Endothelial cell of umbilical vein (primary cell): Measurements from ENCODE around the gene PADI1. TPM values are rescaled to one million over a fixed set of nuclear protein-coding genes. Genes with fewer than 3 reads are reported as not detected.

ENCODE experiments used
- BruUV-seq: library from RNA; stranded (reverse); fragments of 400-500 nt; replicated peaks from 2 replicates; lab custom pipeline; 2021; lab: Mats Ljungman, UMichigan
- CTCF ChIA-PET: fragments of 300-600, 350-600 bp; sonication (Branson Sonifier 250); formaldehyde crosslinking; loops from one replicate; lab custom pipeline; 2021; ENCODE audit warnings: antibody characterized with exemption, inconsistent platforms; lab: Charles Lee
- POLR2A ChIA-PET: fragments of 300-600, 350-600 bp; sonication (Branson Sonifier 250); formaldehyde crosslinking; loops from one replicate; lab custom pipeline; 2021; ENCODE audit warnings: antibody characterized with exemption, inconsistent platforms; lab: Charles Lee
- DNase-seq: peaks from one replicate; pipeline ENCODE4 v3.0.0-alpha.2; 2011; ENCODE audit warnings: low read depth, low spot score
- FAIRE-seq: peaks from 2 replicates; lab custom pipeline; 2011; peaks lifted over from hg19 to GRCh38; lab: Jason Lieb, UNC
- H2AFZ ChIP-seq: 2 replicates; pipeline ENCODE4 v1.6.0; 2012; ENCODE audit warnings: low read depth, low read length, control low read depth, inconsistent platforms
- H3K27ac ChIP-seq: 2 replicates; pipeline ENCODE4 v1.5.1; 2011; ENCODE audit warnings: low read depth, mild to moderate bottlenecking, control low read depth, low read length, moderate library complexity; ENCODE audit not compliant: insufficient read depth
- H3K27me3 ChIP-seq, 2 experiments: 2 replicates each; pipeline versions ENCODE4 v1.6.0 to v1.6.1; 2011; ENCODE audit warnings: low read length in 2 of 2, mixed read lengths in 1 of 2; ENCODE audit not compliant: control insufficient read depth in 2 of 2, insufficient read depth in 2 of 2
- H3K36me3 ChIP-seq, 2 experiments: 2 replicates in 1 of 2; 3 replicates in 1 of 2; pipeline ENCODE4 v1.5.1; 2011; ENCODE audit warnings: low read length in 2 of 2, mild to moderate bottlenecking in 1 of 2, moderate library complexity in 1 of 2; ENCODE audit not compliant: control insufficient read depth in 2 of 2, insufficient read depth in 2 of 2; ENCODE audit errors: extremely low read depth in 1 of 2
- H3K4me1 ChIP-seq: 3 replicates; pipeline ENCODE4 v1.5.1; 2011; ENCODE audit warnings: mild to moderate bottlenecking, low read length; ENCODE audit not compliant: control insufficient read depth, insufficient read depth; ENCODE audit errors: extremely low read depth
- H3K4me2 ChIP-seq: 2 replicates; pipeline ENCODE4 v1.6.1; 2011; ENCODE audit warnings: low read length, control low read depth, mixed read lengths; ENCODE audit not compliant: insufficient read depth
- H3K4me3 ChIP-seq, 3 experiments: fragments of 200-600 bp in 1 of 3; sonication (generic), shearing (Covaris generic) in 1 of 3; replicated peaks in 1 of 3; 2 replicates each; pipeline ENCODE4 v1.5.1; 2011 to 2016; ENCODE audit warnings: control low read depth in 3 of 3, low read length in 3 of 3, mild to moderate bottlenecking in 2 of 3, inconsistent platforms in 1 of 3, low read depth in 1 of 3, moderate library complexity in 1 of 3; ENCODE audit not compliant: insufficient read depth in 1 of 3
- H3K79me2 ChIP-seq: 2 replicates; pipeline ENCODE4 v1.6.0; 2012; ENCODE audit warnings: low read length, inconsistent platforms; ENCODE audit not compliant: control insufficient read depth, insufficient read depth
- H3K9ac ChIP-seq: replicated peaks from 2 replicates; pipeline ENCODE3; 2011; ENCODE audit warnings: low read length, control low read depth; ENCODE audit not compliant: insufficient read depth; ENCODE audit errors: extremely low read depth
- H3K9me1 ChIP-seq: replicated peaks from 3 replicates; pipeline ENCODE4 v1.6.0; 2011; ENCODE audit warnings: mild to moderate bottlenecking, low read length; ENCODE audit not compliant: control insufficient read depth, insufficient read depth; ENCODE audit errors: extremely low read depth
- H3K9me3 ChIP-seq: replicated peaks from 2 replicates; pipeline ENCODE4 v1.5.1; 2012; ENCODE audit warnings: low read length, inconsistent platforms; ENCODE audit not compliant: control insufficient read depth, insufficient read depth
- H4K20me1 ChIP-seq: replicated peaks from 2 replicates; pipeline ENCODE3; 2011; ENCODE audit warnings: mild to moderate bottlenecking, low read length; ENCODE audit not compliant: control insufficient read depth, insufficient read depth; ENCODE audit errors: extremely low read depth
- CTCF ChIP-seq, 2 donors: IDR thresholded peaks; 1 replicate in 1 of 2; 2 replicates in 1 of 2; pipeline ENCODE4 v1.5.1; 2011; ENCODE audit warnings: low read length in 2 of 2, mild to moderate bottlenecking in 2 of 2, moderate library complexity in 2 of 2, control low read depth in 1 of 2, inconsistent platforms in 1 of 2, low read depth in 1 of 2; ENCODE audit not compliant: insufficient read depth in 1 of 2; ENCODE audit errors: extremely low read depth in 1 of 2
- EZH2 ChIP-seq: IDR thresholded peaks from 2 replicates; pipeline ENCODE4 v1.6.1; 2012; ENCODE audit warnings: borderline replicate concordance, low read depth, mild to moderate bottlenecking, moderate library complexity, low read length, inconsistent platforms; ENCODE audit not compliant: severe bottlenecking
- FOS ChIP-seq: IDR thresholded peaks from 2 replicates; pipeline ENCODE4 v1.6.1; 2011; ENCODE audit warnings: mild to moderate bottlenecking, low read length, moderate library complexity, borderline replicate concordance; ENCODE audit not compliant: insufficient read depth
- GATA2 ChIP-seq: IDR thresholded peaks from 2 replicates; pipeline ENCODE4 v1.7.0; 2011; ENCODE audit warnings: low read depth, mild to moderate bottlenecking, moderate library complexity, mixed read lengths, low read length; ENCODE audit not compliant: insufficient read length, insufficient read depth
- JUN ChIP-seq: IDR thresholded peaks from 2 replicates; pipeline ENCODE4 v1.6.1; 2011; ENCODE audit warnings: borderline replicate concordance, low read depth; ENCODE audit not compliant: insufficient read length, insufficient read depth
- MAX ChIP-seq: IDR thresholded peaks from 2 replicates; pipeline ENCODE4 v1.6.1; 2011; ENCODE audit not compliant: insufficient read depth, insufficient read length
- MYC ChIP-seq: IDR thresholded peaks from one replicate; pipeline ENCODE4 v1.6.1; 2011; ENCODE audit warnings: mild to moderate bottlenecking, low read depth, low read length
- POLR2A ChIP-seq: IDR thresholded peaks from 2 replicates; pipeline ENCODE4 v1.6.1; 2012; ENCODE audit warnings: low read depth, mild to moderate bottlenecking, control low read depth, low read length
- POLR2AphosphoS5 ChIP-seq: IDR thresholded peaks from 2 replicates; pipeline ENCODE4 v1.6.1; 2012; ENCODE audit warnings: low read depth, mild to moderate bottlenecking, control low read depth, low read length, moderate library complexity; ENCODE audit not compliant: insufficient read depth
- dilution Hi-C: fragments of 300-500 bp; cut with MboI; formaldehyde crosslinking; loops from one replicate; pipeline ENCODE4 v1.15.0; 2019; ENCODE audit warnings: low sequenced_read_pairs; ENCODE audit not compliant: extremely low pct_ligation_motif_present
- intact Hi-C: fragments of 100-400 bp; cut with micrococcal nuclease; formaldehyde crosslinking; loops from one replicate; pipeline ENCODE4 v1.10.0; 2022
- polyA plus RNA-seq, 4 experiments: library from polyadenylated mRNA; depleted of rRNA in 3 of 4; stranded (reverse) in 3 of 4; unstranded in 1 of 4; fragments of >200 nt; gene quantifications; 2 replicates each; pipeline versions ENCODE4 v1.2.1 to v1.2.3, GENCODE V29; 2011 to 2012; ENCODE audit warnings: missing spikeins in 1 of 4
- total RNA-seq: library from RNA; stranded (reverse); gene quantifications from 2 replicates; pipeline ENCODE4 v1.2.3, GENCODE V29; 2021

PADI1 gene
- total and polyA plus RNA-seq, 2 donors (not counting 3 experiments of a cell fraction or from before 2014, with no cell fraction given) = 0.01 TPM; not detected in 1

- dilution Hi-C loops = no loop called here
- H3K79me2 ChIP-seq = no peaks in the 10 kb centered on the region
- no peaks in the 10 kb centered on the region for H3K9me3 ChIP-seq
- intact Hi-C loops = no loop called here
- no peak for TF ChIP-seq POLR2AphosphoS5
- TF ChIP-seq MYC = no peak
- TF ChIP-seq POLR2A = no peak
- no peak for TF ChIP-seq FOS
- TF ChIP-seq MAX = no peak
- TF ChIP-seq EZH2 = no peak
- no peak for TF ChIP-seq GATA2
- no peak for TF ChIP-seq CTCF (IDR thresholded peaks at IDR 0.05; ENCODE audit: extremely low read depth in 1 of 2, insufficient read depth in 1 of 2, low read depth in 1 of 2, low read length in 2 of 2)
- TF ChIP-seq JUN = no peak
- DNase-seq = no peak
- no peak overlapping the region for H3K27ac ChIP-seq
- CTCF ChIA-PET = no interaction called here
- H3K4me1 ChIP-seq = no peaks in the 10 kb centered on the region
- H3K4me3 ChIP-seq = no peak overlapping the region
- no peaks in the 10 kb centered on the region for H3K36me3 ChIP-seq
- no peak overlapping the region for H3K9ac ChIP-seq
- H3K4me2 ChIP-seq = no peak overlapping the region
- H2AFZ ChIP-seq = no peak overlapping the region
- no peaks in the 10 kb centered on the region for H3K9me1 ChIP-seq
- no TSS peak for BruUV-seq
- FAIRE-seq = no peak
- POLR2A ChIA-PET = no interaction called here
- no peaks in the 10 kb centered on the region for H4K20me1 ChIP-seq
- H3K27me3 ChIP-seq = no peaks in the 10 kb centered on the region
These were observed 17.6 kb downstream of the PADI1 start for GRCh38 chr1:17222557-17222956.
